GM23248 (cell line): Measurements from ENCODE around the gene CEACAM3.

Source experiments
- EZH2 ChIP-seq: fragments of 200-600 bp; sonication (generic); IDR thresholded peaks from 2 replicates; pipeline ENCODE4 v1.6.1; 2018; ENCODE audit warnings: antibody characterized with exemption, mild to moderate bottlenecking; ENCODE audit not compliant: insufficient read depth, poor library complexity, severe bottlenecking
- EZH2phosphoT487 ChIP-seq: fragments of 200-600 bp; sonication (generic); IDR thresholded peaks from 2 replicates; pipeline ENCODE4 v1.6.1; 2018; ENCODE audit warnings: antibody characterized with exemption, moderate library complexity, mild to moderate bottlenecking, low read depth; ENCODE audit not compliant: insufficient read depth

DNA sequence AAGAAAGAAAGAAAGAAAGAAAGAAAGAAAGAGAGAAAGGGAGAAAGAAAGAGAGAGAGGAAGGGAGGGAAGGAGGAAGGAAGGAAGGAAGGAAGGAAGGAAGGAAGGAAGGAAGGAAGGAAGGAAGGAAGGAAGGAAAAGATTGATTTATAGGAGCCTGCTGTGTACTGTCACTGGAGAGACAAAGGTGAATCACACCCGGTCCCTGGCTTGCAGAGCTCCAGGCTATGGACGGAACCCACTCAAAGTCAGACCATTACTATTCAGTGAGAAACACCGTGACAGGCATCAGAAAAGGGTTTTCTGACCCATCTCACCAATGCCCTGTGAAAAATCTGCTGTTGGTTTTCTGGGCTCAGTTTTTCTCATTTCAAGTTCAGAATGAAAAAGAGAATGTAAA is 48.4 kb upstream of the CEACAM3 start:
- TF ChIP-seq EZH2 (no peak), EZH2phosphoT487 (no peak)
